Thyroid gland (tissue), 4 donors: ENCODE measurements around the gene PDS5B. TPM values are rescaled to one million over a fixed set of nuclear protein-coding genes. Genes with fewer than 3 reads are reported as not detected.
A peak's percentile ranks its signal among the peaks of the same experiment; 100 is the strongest.

ENCODE experiments used
- DNase-seq, 2 donors: peaks; one replicate each; pipeline ENCODE4 v3.0.0-alpha.2; 2019
- H3K27ac ChIP-seq, 3 donors: fragments of 200-600 bp; sonication (generic); 1 replicate in 2 of 3; 2 replicates in 1 of 3; pipeline ENCODE4 v1.5.1; 2016 to 2019; ENCODE audit warnings: mild to moderate bottlenecking in 1 of 3, moderate library complexity in 1 of 3
- H3K27me3 ChIP-seq: fragments of 200-600 bp; sonication (generic); one replicate; pipeline ENCODE4 v1.5.1; 2019
- H3K36me3 ChIP-seq, 2 donors: fragments of 200-600 bp; sonication (generic); one replicate each; pipeline ENCODE4 v1.5.1; 2016 to 2019
- H3K4me1 ChIP-seq, 2 donors: fragments of 200-600 bp; sonication (generic); one replicate each; pipeline ENCODE4 v1.5.1; 2017 to 2019
- H3K4me3 ChIP-seq, 3 donors: fragments of 200-600 bp; sonication (generic); replicated peaks in 1 of 3; 1 replicate in 2 of 3; 2 replicates in 1 of 3; pipeline ENCODE4 v1.5.1; 2016; ENCODE audit warnings: mild to moderate bottlenecking in 1 of 3
- H3K9me3 ChIP-seq: fragments of 200-600 bp; sonication (generic); one replicate; pipeline ENCODE4 v1.5.1; 2017
- POLR2A ChIP-seq, 2 donors: fragments of 450-650 bp; IDR thresholded peaks; one replicate each; pipeline ENCODE4 v1.6.1; 2017; ENCODE audit warnings: antibody characterized with exemption in 2 of 2, mild to moderate bottlenecking in 2 of 2, moderate library complexity in 1 of 2
- WGBS, 2 donors: methylation state at CpG; one replicate each; pipeline ENCODE4 v1.1.5; 2017; 5-methylcytosine and 5-hydroxymethylcytosine counted together
- intact Hi-C: fragments of 100-400 bp; cut with DNase I; formaldehyde crosslinking; loops from one replicate; pipeline ENCODE4 v1.15.1; 2023
- total RNA-seq, 4 donors: library from RNA; depleted of rRNA; stranded (reverse); fragments of >200 nt; gene quantifications; one replicate each; pipeline ENCODE4 v1.2.3, GENCODE V29; 2016
- TF ChIP-seq, protein P1 (sequence below), 6 experiments: fragments of 200-600 bp in 3 of 6; fragments of 450-650 bp in 3 of 6; sonication (generic) in 3 of 6; IDR thresholded peaks; one replicate each; pipeline ENCODE4 v1.5.1; 2016 to 2019; ENCODE audit warnings: antibody characterized with exemption in 6 of 6, mild to moderate bottlenecking in 2 of 6, inconsistent platforms in 1 of 6, moderate library complexity in 1 of 6

The PDS5B gene
- total RNA-seq, 4 donors from 2014 or later, result 47.9 to 55.1 (median 49.3) TPM

DNA sequence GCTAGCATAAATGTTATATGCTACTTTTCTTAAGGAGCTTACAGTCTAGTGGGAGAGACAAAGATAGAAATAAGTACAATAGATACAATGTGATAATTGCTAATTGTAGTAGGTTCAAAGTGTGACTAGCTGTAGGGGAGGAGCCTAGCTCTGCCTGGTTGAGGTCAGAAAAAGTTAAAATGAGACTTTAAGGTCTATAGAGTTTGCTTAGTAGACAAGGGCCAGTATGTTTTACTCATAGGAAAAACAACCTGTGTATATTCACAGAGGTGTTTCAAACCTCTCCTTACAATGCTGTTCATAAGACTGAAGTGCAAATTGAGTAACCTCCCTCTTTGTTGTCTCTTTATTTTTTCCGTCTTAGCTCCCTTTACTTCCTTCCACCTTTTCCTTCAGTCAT lies 56.1 kb downstream of the PDS5B start:
- Histone ChIP-seq H3K9me3 (no peaks in the 10 kb centered on the region), H3K4me3 (no peak overlapping the region), H3K27me3 (no peaks in the 10 kb centered on the region), H3K27ac (no peak overlapping the region), H3K36me3 (no peaks in the 10 kb centered on the region), H3K4me1 (no peaks in the 10 kb centered on the region)
- 76 to 82% methylated on average over 1 of the region's 1 CpG for WGBS, 2 donors
- no peak for DNase-seq
- TF ChIP-seq POLR2A (IDR thresholded peaks at IDR 0.05), result no peak
- TF ChIP-seq, protein P1, sequence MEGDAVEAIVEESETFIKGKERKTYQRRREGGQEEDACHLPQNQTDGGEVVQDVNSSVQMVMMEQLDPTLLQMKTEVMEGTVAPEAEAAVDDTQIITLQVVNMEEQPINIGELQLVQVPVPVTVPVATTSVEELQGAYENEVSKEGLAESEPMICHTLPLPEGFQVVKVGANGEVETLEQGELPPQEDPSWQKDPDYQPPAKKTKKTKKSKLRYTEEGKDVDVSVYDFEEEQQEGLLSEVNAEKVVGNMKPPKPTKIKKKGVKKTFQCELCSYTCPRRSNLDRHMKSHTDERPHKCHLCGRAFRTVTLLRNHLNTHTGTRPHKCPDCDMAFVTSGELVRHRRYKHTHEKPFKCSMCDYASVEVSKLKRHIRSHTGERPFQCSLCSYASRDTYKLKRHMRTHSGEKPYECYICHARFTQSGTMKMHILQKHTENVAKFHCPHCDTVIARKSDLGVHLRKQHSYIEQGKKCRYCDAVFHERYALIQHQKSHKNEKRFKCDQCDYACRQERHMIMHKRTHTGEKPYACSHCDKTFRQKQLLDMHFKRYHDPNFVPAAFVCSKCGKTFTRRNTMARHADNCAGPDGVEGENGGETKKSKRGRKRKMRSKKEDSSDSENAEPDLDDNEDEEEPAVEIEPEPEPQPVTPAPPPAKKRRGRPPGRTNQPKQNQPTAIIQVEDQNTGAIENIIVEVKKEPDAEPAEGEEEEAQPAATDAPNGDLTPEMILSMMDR (IDR thresholded peaks at IDR 0.05), result no peak
- intact Hi-C loops, result no loop called here

DNA sequence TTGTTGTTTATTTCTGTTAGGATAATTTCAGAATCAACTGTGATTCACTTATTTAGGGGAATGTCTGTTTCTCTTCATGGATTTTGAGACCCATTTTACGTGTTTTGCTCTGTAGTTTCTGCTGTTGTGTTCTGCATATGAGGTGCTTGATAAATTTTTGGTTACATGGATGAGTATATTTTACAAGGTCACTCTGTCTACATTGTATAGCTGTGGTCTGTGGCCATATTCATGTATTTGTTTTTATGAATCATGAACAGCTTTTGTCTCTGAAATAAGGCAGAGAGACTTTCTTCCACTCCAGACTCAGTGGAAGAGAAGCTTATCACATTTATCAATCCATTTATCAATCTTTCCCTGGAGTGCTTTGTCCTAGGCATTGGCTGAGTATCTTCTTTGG lies 56.6 kb downstream of the PDS5B start:
- no peaks in the 10 kb centered on the region for H3K27me3 ChIP-seq
- H3K4me1 ChIP-seq, result no peaks in the 10 kb centered on the region
- H3K36me3 ChIP-seq, result no peaks in the 10 kb centered on the region
- TF ChIP-seq, protein P1 (IDR thresholded peaks at IDR 0.05), result no peak
- no peak for TF ChIP-seq POLR2A (IDR thresholded peaks at IDR 0.05)
- no peak for DNase-seq
- no peak overlapping the region for H3K27ac ChIP-seq
- H3K9me3 ChIP-seq, result no peaks in the 10 kb centered on the region
- no peak overlapping the region for H3K4me3 ChIP-seq
- WGBS, 2 donors, result 80 to 83% methylated on average over 1 of the region's 1 CpG
- intact Hi-C loops, result no loop called here

DNA sequence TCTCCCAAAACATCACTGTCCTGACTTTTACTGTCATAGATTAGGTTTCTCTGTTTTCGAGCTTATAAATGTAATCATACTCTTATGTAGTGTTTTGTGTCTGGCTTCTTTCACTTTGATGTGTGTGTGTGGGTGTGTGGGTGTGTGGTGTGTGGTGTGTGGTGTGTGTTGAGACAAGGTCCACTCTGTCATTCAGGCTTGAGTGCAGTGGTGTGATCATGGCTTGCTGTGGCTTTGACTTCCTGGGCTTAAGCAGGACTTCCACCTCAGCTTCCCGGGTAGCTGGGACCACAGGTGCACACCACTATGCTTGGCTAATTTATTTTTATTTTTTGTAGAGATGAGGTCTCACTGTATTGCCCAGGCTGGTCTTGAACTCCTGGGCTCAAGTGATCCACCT lies 59.6 kb downstream of the PDS5B start:
- Histone ChIP-seq H3K36me3 (no peaks in the 10 kb centered on the region), H3K4me3 (no peak overlapping the region), H3K4me1 (peaks cover 0 to 5% of the 10 kb centered on the region in 2 donors), H3K9me3 (no peaks in the 10 kb centered on the region), H3K27me3 (no peaks in the 10 kb centered on the region), H3K27ac (no peak overlapping the region)
- intact Hi-C loops, result no loop called here
- 75 to 83% methylated on average over 2 of the region's 2 CpGs for WGBS, 2 donors
- DNase-seq, result no peak
- no peak for TF ChIP-seq POLR2A (IDR thresholded peaks at IDR 0.05)
- TF ChIP-seq, protein P1 (IDR thresholded peaks at IDR 0.05), result no peak

DNA sequence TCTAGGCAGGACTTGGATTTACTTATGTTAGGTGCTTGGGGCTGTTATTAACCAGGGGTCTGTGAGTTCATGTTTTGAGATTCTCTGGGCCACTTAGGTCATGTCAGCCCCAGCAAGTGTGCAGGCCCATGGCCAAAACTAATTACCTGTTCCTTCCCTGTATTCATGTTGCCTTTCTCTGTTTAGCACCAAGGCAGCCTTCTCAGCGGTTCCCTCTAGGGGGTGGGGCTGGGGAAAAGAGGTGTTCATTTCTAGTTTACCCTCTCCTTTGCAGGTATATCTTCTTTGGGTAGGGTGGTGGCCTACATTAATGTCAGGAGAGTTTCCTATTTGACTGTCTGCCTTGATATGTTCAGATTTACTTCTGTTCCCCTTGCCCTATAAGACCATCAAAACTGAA lies 61.7 kb downstream of the PDS5B start:
- no peak overlapping the region for H3K27ac ChIP-seq
- no peaks in the 10 kb centered on the region for H3K27me3 ChIP-seq
- TF ChIP-seq POLR2A (IDR thresholded peaks at IDR 0.05), result no peak
- TF ChIP-seq, protein P1 (IDR thresholded peaks at IDR 0.05), result no peak
- H3K4me3 ChIP-seq, result no peak overlapping the region
- 53 to 88% methylated on average over 1 of the region's 1 CpG for WGBS, 2 donors
- H3K9me3 ChIP-seq, result no peaks in the 10 kb centered on the region
- H3K36me3 ChIP-seq, result no peaks in the 10 kb centered on the region
- H3K4me1 ChIP-seq, result peaks cover 0 to 7% of the 10 kb centered on the region in 2 donors
- intact Hi-C loops, result no loop called here
- DNase-seq, result no peak

DNA sequence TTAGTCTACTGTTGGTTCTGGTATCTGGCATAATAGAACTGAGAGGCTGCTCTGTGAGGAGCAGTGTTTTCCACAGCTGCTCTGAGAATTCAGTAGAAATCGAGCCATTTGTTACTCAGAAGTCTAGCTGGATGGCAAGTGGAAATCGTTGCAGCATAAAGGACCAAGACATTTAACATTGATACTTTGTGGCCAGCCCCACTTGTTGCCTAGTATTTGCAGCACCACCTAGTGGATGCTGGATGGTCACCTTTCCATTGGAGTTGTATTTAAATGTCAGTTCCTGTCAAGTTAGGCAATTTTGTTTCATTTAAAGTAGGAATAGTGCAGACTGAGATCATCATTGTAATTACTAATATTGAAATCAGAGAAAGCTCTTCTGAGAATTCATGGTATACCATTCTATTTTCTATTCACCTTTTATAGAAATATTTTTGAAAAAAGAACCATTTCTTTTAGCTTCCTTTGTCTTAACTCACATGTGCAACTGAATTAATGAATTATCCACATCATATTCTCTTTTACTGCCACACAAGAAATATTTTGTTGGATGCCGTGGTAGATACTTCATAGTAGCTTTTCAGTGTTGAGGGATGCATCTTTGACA lies 64.6 kb downstream of the PDS5B start:
- intact Hi-C loops, result no loop called here
- TF ChIP-seq POLR2A (IDR thresholded peaks at IDR 0.05), result no peak
- TF ChIP-seq, protein P1 (IDR thresholded peaks at IDR 0.05), result peak; percentile 36 to 71 (median 52)
- Histone ChIP-seq H3K4me1 (peaks cover 0 to 7% of the 10 kb centered on the region in 2 donors), H3K27ac (no peak overlapping the region), H3K9me3 (no peaks in the 10 kb centered on the region), H3K27me3 (no peaks in the 10 kb centered on the region), H3K4me3 (no peak overlapping the region), H3K36me3 (no peaks in the 10 kb centered on the region)
- peak; percentile 46 to 61 for DNase-seq
- 25 to 37% methylated on average over 3 of the region's 3 CpGs for WGBS, 2 donors
